HG03378 (cell line): ENCODE data around the gene GABARAPL1.
"Not testable (repeated sequence)": the region's sequence is repeated elsewhere in the genome, so short reads cannot be mapped to it uniquely, and the experiment has no call there.

ENCODE experiments used
- ATAC-seq: cut with Tn5 transposase; IDR thresholded peaks from one replicate; pipeline ENCODE4 v1.9.1; 2021; ENCODE audit warnings: mild to moderate bottlenecking, moderate library complexity; ENCODE audit not compliant: unreplicated experiment

GABARAPL1 gene

DNA sequence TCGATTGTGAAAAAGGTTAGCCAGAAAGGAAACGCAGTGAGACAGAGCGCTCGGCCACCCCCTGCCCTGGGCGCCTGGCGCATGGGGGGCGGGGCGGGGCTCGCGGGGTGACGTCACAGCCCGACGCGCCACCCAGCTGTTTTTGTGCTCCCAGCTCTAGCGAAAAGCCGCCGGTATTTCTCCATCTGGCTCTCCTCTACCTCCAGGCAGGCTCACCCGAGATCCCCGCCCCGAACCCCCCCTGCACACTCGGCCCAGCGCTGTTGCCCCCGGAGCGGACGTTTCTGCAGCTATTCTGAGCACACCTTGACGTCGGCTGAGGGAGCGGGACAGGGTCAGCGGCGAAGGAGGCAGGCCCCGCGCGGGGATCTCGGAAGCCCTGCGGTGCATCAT, at the start of gene GABARAPL1:
TSS of gene GABARAPL1 (plus strand) at position 139 of the 393 bp plus-strand sequence. CDS start at position 392, 253 bp downstream.
- no peak for ATAC-seq

DNA sequence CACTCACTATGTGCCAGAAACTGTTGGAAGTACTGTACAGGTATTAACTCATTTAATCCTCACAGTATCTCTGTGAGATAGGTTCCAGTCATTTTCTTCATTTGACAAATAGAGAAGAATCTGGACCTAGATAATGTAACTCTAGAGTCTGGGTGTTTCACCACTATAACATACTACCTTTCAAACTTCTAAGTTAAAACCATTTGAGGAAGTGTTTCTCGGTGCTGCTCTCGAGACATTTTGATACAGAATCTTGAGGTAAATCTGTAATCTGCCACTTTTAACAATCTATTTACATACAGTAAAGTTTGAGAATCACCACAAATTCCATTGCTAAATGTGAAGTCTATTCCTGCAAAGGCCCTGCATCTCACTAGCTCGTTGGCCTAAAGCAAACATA, 49.6 kb upstream of the GABARAPL1 start:
- no peak for ATAC-seq

DNA sequence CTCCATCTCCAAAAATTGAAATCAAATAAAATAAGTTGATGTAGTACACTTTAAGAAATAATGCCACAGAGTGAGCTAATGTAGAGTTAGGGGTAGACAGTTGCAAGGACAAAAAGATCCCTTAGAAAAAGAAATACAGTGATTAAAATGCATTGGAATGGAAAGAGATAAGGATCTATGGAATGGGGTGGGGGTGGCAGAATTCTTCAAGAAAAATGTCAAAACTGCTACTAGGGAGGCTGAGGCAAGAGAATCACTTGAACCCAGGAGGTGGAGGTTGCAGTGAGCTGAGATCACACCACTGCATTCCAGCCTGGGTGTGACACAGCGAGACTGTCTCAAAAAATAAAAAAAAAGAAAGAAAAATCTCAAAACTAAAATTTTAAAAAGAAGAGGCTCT, 47.3 kb upstream of the GABARAPL1 start:
- ATAC-seq, result no peak

DNA sequence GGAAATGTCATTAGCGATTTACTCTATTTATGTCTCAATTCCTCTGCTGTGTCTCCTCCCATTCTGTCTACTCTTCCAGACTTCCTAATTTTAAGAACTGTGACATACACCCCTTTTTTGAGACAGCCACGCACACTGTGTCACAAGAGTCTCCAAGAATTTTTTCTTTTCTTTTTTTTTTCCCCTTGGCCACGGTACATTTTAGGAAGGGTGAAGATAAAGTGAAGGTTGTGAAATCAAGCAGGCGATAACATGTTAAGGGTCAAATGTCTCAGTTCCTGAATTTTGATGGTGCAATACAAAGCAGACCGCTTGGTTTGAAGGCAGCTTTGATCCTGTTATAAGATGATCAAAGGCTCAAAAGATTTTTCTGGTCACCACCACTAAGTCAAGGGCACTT, 45.1 kb upstream of the GABARAPL1 start:
- no peak for ATAC-seq

DNA sequence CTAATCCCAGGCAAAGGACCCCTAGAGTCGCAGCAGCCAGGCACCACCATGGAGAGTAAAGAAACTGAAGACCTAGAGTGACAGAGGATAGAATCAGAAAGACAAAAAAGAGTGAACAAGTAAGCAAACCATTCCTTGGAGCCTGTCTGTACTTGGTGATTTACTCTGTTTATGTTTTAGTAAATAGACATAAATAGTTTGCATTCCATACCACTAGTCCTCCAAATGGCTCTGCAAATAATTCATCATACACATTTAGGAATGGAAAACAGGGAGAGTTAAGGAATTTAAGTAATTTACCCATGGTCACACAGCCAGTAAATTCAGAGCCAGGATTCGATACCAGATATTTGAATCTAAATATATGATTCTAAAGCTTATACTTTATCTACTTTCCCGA, 43.6 kb upstream of the GABARAPL1 start:
- ATAC-seq, result no peak

- no peak for ATAC-seq
Measured at GRCh38 chr12:10170216-10170615, 42.5 kb upstream of the GABARAPL1 start.

DNA sequence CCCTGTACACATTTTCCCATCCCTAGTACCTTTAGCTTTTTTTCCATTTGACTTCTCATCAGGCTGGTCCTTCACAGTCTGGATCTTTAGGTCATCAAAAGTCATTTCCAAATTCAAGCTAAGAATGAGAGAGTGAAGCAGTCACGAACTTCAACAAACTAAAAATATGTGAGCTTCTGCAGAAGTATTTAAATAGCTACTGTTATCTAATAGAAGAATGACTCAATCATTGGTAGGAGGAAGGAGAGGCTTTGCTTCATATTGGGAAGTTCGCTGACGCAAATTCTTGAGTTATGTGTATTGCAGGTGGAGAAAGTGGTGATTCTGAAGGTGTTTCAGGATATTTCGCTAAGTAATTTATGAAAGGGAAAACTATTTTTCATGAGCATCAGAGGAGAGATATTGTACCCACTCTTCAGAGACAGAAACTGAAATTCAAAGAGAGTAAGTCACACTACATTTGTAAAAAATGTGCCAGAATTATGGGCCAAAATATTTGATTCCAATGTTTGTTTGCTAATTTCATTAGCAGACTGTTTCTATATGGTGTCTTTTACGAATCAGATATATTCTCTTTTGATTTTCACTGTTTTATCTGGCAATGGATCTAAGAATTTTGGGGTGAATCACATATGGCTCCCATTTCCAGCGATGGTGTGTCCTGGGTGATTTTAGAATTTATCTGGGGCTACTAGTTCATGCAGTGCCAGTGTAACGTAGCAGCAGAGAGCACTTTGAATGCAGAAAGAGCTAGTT, 40.5 kb upstream of the GABARAPL1 start, which contains the start of gene OLR1:
TSS of gene OLR1 (minus strand) at position 160 of the 756 bp plus-strand sequence. CDS start at position 105, 55 bp downstream.
- ATAC-seq, result no peak

GRCh38 chr12:10174986-10175614, 37.6 kb upstream of the GABARAPL1 start:
- ATAC-seq, result no peak

- ATAC-seq, result no peak
Measured at GRCh38 chr12:10175846-10176636, 36.6 kb upstream of the GABARAPL1 start.

DNA sequence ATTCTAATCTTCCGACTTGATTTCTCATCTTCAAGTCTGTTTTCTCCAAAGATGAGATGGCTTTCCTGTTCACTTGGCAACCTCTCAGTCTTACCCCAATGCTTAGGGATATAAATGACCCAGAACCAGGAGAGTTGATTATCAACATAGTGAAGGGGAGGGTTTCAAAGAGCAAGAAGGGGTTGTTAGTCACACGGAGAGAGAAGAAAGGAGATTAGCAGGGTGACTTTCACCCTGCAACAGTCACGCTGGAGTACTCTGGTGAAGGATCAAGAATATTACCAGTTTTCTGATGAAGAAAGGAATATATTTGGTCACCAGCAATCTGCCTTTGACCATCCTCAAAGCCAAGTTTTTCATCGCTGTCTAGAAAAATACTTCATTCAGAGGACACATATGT, 33.9 kb upstream of the GABARAPL1 start, which contains the start of gene TMEM52B:
TSS of gene TMEM52B (plus strand) at position 212 of the 400 bp plus-strand sequence. CDS start 543 bp downstream, outside the sequence.
- ATAC-seq, result no peak

GRCh38 chr12:10179776-10180181, 32.9 kb upstream of the GABARAPL1 start:
- no peak for ATAC-seq

DNA sequence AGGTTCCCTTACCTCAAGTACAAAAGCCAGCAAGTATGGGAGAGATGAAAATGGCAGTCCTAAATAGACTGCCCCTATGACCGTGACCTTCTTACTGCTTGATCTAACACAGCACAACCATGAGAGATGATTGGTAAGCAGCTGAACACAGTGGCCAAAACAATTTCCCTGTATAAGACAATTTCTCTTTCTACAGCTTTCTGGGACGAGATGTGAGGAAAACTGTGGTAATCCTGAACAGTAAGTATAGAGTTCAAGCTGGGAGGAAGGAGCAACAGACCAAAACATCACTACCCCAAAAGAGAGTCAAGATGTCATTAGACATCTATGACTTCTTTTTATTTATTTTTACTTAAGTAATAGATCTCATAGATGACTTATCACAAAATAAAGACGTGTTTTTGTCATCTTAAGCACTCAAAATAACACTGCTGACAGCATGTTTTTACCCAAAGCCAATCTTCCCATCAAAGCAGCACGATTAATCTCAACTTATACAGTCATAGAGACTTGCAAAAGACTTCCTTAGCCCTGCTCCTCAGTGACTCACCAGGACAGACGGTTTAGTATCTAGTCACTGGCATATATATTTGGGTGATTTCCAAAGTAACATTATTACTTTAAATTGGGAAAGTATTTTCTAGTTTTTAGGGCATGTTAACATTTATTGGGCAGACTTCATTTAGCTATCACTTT, 30.2 kb upstream of the GABARAPL1 start:
- ATAC-seq, result no peak

- no peak for ATAC-seq
Measured at GRCh38 chr12:10184261-10184843, 28.3 kb upstream of the GABARAPL1 start.

DNA sequence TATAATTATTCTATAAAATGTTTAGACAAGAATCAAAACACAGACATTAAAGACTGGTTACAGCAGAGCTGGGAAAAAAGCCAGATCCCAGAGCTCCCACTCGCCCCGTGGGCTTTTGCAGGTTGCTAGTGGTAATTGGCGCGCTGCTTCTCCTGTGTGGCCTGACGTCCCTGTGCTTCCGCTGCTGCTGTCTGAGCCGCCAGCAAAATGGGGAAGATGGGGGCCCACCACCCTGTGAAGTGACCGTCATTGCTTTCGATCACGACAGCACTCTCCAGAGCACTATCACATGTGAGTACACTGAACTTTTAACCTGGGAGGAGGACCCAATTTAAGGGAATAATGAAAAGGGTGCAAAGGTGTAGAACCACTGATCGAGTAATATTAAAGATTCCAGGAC, 26.4 kb upstream of the GABARAPL1 start:
- ATAC-seq, result no peak

- not testable (repeated sequence) for ATAC-seq
Measured at GRCh38 chr12:10186958-10187357, 25.7 kb upstream of the GABARAPL1 start.

GRCh38 chr12:10189653-10190052, 23.0 kb upstream of the GABARAPL1 start:
- ATAC-seq, result no peak

GRCh38 chr12:10190558-10191388, 21.9 kb upstream of the GABARAPL1 start:
- ATAC-seq, result no peak

- no peak for ATAC-seq
Measured at GRCh38 chr12:10191865-10192264, 20.8 kb upstream of the GABARAPL1 start.

- ATAC-seq, result no peak
Measured at GRCh38 chr12:10194160-10194670, 18.5 kb upstream of the GABARAPL1 start.
